NCI-H82 treated with DMSO at 0.1 percent for 48 hours (cell line): ENCODE results near the gene SIK3.

Experiments
- DNase-seq: peaks from one replicate; lab custom pipeline; 2025; ENCODE audit not compliant: unreplicated experiment; lab: John Stamatoyannopoulos, UW

Gene SIK3

GRCh38 chr11:117110294-117110950, 12.2 kb upstream of the SIK3 start:
- no peak for DNase-seq

GRCh38 chr11:117107701-117108590, 9.7 kb upstream of the SIK3 start:
- no peak for DNase-seq

DNA sequence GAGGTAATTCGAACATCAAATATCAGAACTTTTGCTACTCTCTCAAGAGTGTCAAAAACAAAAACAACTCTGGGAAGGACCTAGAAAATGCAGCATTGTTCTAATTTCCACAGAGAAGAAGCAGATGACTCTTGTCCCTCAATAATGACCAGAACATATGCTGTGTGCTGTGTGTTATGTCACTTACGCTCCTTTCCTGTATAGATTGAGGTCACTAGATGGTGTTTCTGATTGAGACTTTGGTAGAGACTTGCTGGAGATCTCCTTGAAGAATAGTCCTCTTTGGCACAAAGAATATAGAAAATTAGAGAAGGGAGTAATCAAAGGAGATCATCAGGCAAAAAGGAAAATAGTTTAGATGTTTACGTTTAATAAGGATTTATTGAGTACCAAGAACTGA, 2.3 kb upstream of the SIK3 start:
- DNase-seq, result no peak

DNA sequence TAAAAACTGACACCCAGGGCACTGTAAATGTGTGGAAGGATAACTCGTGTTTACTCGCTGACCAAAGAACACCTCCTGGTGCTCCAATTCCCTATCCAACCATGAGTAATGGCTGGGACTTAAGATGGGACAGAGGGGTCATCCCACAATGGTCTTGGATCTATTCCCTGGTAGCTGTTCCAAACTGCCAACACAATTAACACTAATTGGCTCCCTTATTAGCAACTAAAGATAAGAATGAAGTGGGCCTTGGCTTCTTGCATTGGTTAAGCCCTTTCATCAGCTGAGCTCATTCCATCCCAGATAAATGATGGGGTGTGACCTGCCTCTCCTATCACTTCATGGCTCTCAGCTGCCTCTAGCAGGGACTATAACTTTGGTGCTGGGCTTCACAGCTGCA, 1.5 kb upstream of the SIK3 start:
- DNase-seq, result no peak

GRCh38 chr11:117097389-117098268, 599 bp downstream of the SIK3 start:
- no peak for DNase-seq

DNA sequence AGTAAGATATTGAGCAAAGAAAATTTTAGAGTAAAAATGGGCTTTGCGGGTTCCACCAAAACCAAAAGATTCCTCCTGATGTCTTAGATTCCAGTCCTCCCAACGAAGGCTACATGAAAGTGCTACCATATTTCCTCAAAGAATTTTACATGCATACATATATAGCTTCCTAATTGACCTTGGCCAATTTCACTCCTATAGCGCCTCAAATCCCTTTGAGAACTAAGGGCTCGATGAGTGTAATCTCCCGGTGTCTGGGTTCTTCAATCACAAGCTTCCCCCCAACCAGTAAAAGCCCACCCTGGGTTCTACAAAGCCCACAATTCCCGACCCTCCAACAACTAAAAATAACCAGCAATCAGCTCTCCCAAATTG, 1.2 kb downstream of the SIK3 start:
- no peak for DNase-seq

DNA sequence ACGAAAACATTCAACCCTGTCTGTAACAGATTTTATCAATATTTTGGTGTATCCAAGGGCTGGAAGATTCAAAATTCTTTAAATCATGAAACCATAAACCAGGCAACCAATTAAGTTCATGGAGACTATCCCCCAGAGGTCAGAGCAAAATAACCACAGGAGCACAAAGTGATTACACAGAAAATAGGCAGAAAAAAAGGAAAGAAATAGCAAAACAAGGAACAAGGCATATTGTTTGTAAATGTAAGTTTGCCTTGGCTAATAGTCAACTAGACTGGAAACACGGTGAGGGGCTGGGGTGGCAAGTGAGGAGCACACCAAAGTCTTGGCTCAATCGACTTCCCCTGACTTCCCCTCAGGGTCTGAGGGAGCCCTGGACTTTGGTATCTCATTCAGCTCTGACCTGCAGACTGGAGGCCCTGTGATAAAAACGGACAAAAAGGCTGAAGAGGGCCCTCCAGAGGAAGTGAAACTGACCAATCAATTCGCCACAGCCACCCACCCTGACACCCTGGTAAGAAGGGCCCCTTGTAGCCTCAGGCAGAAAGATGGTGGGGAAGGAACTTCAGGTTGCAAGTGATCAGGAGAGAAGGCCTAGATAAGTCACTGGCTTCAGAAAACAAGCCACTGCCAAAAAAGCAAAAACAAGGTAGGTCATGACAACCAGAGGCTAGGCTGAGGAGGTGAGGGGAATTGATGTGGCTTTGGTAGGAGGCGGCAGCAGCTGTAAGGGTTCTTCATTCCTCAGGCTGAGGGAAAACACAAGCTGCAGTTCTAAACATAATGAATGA, 1.8 kb downstream of the SIK3 start:
- no peak for DNase-seq

DNA sequence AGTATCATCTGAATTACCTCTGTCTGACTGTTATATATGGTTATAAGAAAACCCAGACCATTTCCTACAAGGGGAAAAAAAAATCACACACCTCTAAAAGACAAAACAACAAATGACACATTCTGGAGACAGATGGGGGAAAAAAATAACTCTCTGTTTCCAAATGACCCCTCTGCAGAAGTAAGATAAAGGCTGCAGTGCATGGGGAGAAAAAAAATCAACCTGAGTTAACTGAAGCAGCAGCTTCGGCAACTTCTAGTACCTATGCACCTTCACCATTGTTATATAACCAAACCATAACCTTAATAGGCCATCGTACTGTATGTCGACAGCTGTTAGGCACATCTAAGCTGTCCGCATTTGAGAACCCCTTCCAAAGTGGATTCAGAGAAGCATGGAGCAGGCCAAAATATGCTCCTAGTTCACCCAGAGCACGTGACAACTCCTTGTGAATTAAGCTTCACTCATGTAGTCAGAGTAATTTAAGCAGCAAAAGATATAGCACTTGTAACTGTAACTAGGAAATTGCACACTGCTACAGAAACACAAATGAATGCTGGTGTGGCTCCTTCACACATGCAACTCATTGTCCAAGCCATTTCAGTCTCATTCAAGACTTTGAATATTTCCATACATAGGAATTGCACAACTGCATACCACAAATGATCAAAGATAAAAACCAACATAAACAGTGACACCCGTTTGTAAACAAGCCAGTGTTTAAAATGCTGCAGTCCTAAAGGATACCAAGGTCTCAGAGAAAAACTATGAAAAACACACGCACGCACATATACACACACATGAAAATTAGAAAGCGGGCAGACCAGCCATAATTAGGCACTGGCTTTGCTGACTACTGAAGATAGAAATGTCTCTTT, 2.7 kb downstream of the SIK3 start:
- peak; percentile 12 for DNase-seq

GRCh38 chr11:117094776-117095175, 3.5 kb downstream of the SIK3 start:
- DNase-seq, result no peak

GRCh38 chr11:117092951-117093590, 5.2 kb downstream of the SIK3 start:
- DNase-seq, result no peak

- no peak for DNase-seq
Observed at GRCh38 chr11:117091753-117092477, 6.3 kb downstream of the SIK3 start.

DNA sequence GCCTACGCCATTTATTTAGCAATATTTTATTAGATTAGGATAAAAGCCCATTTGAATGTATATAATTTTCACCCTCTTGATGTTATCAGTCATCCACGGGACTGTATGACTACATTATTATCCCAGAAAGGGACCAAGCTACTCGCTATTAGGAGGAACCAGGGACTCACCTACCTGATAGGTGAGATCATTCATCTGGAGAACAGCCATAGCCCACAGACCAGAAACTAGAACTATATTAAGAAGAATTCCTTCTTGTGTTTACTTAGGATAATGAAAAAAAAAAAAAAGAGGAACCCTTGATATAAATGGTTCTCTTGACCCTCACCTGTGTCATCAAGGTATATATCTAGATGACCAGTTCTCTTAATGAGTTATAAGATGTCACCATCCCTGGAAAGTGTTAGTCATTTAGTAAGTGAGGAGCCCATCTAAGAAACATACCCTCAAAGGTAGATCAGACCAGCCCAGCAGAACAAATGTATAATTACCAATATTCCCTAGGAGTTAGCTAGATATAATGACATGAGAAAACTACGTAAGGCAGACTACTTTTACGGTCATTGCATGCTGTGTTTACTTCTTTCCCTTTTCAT, 8.0 kb downstream of the SIK3 start:
- DNase-seq, result no peak

DNA sequence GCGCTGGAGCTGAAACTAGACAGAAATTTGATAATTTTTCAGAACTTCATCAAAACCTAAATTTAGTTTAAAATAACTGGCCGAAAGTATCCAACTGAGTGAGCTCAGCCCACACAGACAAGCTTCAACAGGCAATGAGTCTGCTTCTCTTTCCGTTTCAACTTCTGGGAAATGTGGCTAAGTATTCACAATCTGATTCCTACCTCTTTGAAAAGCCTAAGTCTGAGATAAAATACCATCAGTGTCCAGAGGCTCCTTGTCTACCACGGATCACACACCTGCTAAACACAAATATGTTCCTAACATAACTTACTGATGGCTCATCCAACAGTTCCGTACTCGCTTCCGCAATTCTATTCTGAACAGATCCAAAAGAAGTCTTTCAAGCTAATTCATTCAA, 8.5 kb downstream of the SIK3 start:
- no peak for DNase-seq

- DNase-seq, result no peak
Observed at GRCh38 chr11:117087446-117087845, 10.8 kb downstream of the SIK3 start.

GRCh38 chr11:117084992-117085391, 13.2 kb downstream of the SIK3 start:
- no peak for DNase-seq

DNA sequence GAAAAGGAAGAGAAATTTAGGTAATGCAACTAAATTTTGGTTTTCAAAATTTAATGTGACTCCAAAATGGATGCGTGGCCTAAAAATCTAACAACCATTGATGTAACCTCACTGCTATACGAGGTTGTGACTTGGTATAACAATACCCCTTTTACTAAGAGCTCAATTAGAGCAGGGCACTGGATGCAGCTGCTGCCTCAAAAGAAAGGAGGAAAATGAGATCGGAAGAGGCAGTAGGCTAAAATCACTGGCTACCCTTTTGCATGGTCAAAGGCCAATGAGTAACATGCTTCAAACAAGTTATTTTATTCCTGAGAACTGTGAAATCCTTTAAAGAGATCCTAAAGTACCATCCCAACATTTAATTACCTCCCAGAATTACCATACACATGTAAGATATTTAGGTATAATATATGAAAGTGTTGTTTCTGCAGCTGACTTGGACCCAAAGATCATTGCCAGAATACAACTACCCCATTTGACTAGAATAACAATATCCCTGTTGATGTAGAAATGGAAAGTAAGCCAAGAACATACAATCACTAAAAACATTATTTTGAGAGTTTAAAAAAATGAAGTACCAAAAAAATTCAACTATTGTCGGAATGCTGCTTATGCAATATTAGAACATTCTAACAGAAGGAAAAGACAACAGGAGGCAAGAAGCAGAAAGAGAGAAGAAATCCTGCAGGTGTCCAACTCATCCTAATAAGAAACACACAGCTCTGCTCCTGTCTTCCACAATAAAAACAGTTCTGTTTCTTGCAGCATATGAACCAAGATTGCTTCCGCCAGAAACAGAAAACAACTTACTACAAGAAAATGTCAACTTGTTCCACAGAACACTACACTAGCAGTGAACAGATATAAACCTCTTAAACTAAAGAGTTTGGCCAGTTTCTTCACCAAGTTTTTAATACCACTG, 15.0 kb downstream of the SIK3 start:
- DNase-seq, result no peak

- DNase-seq, result no peak
Observed at GRCh38 chr11:117081908-117082307, 16.3 kb downstream of the SIK3 start.
